ENCODE data around the gene TRUB1.
"Not testable (repeated sequence)": the region's sequence is repeated elsewhere in the genome, so short reads cannot be mapped to it uniquely, and the experiment has no call there.

Gene TRUB1

DNA sequence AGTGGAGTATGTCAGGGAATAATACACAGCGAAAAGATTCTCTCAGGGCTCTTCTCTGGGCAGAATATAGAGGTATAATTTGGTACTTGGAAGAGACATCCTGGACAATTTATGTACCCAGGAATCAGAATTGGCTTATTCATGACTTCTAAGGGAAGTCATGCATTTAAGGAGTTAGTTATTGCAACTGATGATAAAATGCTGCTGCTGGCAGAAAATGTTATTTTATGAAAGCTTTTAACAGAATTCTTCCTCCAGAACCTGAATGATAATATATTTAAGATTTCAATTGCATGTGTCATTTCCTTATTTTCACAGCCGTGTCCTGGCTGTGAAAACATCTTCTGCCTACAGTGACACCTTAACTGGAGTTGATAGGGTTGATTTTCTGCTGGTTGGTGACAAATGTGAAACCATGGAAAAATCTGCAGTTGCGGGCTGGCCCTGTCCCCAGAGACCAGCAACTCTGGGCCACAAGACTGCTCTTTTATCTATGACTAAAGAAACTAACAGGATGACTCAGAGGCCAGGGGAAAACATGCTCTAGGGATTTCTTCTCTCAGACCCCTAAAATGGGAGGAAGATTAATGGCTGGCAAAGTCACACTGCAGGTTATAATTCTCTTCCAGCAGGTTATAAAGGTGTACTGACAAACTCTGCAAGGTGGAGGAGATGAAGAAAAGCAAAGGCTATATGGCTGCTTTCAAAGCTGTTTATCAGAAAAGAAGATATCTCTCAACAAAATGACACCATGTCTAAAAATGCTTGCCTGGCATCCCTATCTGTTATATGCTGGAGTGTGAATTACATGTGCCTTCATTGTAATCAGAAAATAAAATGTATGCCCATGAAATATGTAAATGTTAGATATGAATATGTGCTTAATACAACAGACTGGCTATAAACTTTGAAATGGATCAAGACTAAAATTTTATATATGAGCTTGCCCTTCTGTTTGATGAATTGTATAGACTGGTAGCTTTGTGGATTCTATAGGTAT lies 12.1 kb upstream of the TRUB1 start:
- no peak for DNase-seq (ENCODE audit: low read depth in 3 of 3)

DNA sequence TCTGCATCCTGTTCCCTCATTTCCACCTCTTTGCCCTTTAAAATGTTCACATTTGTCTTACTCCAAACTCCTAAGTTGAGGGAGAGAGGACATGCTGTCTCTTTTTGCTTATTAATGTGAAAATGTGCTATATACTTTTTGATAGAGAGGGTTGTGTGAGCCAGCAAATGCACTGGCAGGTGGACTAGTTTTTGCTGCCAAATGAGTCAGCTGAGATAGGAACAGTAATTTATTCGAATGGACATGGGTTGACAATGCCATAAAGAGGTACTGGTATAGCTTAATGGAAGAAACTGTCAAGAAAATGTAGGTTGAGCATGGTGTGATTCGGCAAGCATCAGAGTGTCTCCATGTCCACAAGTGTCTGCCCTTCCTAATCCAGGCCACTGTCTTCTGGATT lies 9.2 kb upstream of the TRUB1 start:
- DNase-seq (ENCODE audit: low read depth in 3 of 3) = no peak

DNA sequence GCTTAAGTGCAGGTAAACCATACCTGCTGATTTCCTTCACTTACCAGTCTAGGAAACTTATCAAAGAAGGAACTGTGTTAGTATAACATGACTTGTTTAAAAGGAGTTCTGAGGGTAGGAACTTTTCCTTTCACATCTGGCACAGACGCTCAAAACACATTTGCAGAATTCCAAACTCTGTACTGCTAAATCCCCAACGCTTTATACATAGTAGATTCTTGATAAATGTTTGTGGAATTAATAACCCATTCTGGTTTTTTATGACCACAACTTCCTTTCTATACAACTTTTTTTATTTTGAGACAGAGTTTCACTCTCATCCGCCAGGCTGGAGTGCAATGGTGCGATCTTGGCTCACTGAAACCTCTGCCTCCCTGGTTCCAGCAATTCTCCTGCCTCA lies 7.7 kb upstream of the TRUB1 start:
- DNase-seq (ENCODE audit: low read depth in 3 of 3) = no peak

DNA sequence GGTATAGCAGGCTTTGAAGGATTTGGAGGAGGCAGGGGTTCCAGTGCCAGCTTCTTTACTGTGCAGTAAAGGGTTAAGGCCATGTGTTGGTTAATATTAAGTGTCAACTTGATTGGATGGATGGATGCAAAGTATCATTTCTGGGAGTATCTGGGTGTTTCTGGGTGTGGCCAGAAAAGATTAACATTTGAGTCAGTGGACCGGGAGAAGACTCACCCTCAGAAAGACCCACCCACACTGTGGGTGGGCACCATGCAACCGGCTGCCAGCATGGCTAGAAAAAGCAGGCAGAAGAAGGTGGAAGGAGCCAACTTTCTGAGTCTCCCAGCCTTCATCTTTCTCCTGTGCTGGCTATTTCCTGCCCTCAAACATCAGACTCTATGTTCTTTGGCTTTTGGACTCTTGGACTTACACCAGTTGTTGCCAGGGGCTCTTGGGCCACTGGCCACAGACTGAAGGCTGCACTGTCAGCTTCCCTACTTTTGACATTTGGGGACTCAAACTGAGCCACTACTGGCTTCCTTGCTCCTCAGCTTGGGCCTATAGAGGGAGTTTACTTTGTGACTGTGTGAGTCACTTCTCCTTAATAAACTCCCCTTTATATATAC lies 6.8 kb upstream of the TRUB1 start:
- no peak for DNase-seq (ENCODE audit: low read depth in 3 of 3)

DNA sequence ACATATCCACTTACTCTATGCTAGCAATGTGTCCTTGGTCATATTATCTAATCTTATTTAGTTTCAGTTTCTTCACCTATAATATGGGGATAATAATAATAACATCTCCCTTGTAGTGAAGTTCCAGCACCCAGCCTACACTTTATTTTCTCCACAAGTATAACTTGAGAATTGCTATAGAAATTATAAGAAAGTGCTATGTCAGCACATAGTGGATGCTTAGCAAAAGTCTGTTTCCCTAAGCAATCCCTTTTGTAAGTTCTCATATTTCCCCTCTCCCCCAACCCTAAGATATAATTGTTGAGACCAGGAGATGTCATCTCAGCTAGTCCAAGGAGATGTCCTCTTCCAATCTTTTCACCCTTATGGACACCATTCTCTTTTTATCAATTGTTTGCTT lies 5.8 kb upstream of the TRUB1 start:
- DNase-seq (ENCODE audit: low read depth in 3 of 3) = no peak

DNA sequence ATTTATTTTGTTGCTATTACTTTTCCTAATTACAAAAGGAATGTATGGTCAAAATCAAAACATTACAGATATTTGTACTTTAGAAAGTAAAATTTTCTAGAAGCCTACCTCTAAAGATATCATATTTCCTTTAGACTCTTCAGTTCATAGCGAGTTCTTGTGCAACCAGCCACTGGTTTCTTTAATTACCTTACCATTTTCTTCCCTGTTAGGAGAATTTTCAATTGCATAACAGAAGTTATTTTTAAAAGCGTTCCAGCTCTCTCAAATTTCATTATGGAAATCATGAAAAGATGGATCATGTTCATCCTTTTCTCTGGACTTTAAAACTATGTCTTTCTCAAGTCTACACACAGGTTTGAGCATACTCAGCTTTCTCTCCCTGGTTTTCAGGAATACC lies 5.0 kb upstream of the TRUB1 start:
- no peak for DNase-seq (ENCODE audit: low read depth in 3 of 3)

DNA sequence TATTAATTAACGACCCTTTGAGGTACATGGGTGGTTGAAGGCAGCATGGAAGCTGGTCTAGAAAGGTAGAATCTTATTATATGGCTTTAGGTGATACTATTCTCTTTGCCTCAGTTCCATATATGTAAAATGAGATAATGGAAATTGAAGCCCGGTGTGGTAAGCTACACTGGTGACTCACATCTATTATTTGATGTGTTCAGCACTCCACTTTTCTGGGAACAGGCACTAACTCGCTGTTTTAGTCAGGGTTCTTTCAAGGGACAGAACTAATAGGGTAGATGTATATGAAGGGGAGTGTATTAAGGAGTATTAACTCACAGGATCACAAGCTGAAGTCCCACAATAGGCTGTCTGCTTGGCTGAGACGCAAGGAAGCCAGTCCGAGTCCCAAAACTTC lies 4.4 kb upstream of the TRUB1 start:
- no peak for DNase-seq (ENCODE audit: low read depth in 3 of 3)

DNA sequence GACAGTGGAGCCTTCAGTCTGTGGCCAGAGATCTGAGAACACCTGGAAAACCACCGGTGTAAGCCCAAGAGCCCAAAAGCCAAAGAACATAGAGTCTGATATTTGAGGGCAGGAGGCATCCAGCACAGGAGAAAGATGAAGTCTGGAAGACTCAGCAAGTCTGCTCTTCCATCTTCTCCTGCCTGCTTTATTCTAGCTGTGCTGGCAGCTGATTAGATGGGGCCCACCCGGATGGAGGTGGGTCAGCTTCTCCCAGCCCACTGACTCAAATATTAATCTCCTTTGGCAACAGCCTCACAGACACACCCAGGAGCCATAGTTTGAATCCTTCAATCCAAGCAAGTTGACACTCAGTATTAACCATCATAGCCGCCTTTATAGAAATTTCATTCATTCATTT lies 4.0 kb upstream of the TRUB1 start:
- DNase-seq (ENCODE audit: low read depth in 3 of 3) = not testable (repeated sequence)

DNA sequence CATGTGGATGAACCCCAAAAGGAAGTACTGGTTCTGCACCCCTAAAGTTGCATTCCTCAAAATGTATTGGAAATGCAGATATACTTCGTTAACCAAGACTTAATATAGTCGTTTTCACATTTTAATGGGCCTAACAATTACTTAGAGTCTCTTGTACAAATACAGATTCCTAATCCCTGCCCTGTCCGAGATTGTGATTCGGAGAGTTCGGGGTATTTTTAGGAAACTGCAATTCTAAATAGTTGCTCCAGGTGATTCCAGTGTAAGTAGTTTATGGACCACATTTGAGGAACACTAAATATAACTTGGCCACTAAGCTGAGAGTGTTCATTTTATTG lies 830 bp downstream of the TRUB1 start:
- no peak for DNase-seq (ENCODE audit: low read depth in 3 of 3)

DNA sequence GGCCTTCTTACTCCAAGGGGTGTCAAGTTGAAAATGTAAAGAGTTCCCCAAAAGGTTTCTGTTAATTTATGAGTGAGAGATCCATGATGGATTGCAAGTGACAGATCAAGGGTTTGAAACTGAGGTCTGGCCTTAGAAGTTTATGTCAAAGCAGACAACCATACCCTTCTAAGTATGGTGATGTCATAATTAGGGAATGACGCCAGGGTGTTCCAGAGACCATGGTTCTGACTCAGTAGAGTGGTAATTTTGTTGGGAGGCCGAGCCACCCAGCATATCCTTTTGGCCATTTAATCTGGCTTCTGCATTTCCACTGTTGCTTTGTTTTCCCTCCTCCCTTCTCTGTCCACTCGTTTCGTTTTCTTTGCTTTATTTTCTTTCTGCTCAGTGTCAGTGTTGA lies 2.7 kb downstream of the TRUB1 start:
- no peak for DNase-seq (ENCODE audit: low read depth in 3 of 3)

DNA sequence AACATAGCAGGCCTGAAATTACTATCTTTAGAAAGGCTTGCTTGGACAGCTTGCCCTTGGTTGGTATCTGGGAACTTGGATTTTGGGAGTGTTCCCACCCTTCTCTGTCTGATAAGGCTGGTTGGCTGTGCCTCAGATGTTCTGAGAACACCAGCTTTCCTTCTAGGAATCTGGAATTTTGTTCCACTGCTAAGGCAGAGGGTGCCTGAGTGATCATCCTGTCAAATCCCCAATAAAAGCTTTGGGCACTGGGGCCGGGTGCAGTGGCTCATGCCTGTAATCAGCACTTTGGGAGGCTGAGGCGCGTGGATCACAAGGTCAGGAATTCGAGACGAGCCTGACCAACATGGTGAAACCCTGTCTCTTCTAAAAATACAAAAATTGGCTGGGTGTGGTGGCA lies 5.0 kb downstream of the TRUB1 start:
- DNase-seq (ENCODE audit: low read depth in 3 of 3) = no peak

DNA sequence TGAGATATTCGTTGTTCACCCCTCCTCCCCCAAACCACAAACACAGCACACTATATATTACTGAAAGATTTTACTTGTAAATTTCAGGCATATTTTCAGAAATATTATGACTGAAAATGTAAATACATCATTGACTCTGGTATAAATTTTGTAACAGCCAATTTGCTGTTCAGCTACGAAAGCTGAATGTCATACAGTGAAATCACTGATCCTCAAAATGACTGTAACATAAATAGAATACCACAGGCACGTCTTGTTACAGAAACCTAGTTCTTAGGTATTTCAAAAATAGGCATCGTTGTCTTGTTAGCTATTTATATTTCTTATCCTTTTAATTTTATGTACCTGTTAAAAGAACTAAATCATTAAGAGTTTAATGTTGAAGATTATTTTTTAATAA lies 15.1 kb downstream of the TRUB1 start:
- no peak for DNase-seq (ENCODE audit: low read depth in 3 of 3)

DNA sequence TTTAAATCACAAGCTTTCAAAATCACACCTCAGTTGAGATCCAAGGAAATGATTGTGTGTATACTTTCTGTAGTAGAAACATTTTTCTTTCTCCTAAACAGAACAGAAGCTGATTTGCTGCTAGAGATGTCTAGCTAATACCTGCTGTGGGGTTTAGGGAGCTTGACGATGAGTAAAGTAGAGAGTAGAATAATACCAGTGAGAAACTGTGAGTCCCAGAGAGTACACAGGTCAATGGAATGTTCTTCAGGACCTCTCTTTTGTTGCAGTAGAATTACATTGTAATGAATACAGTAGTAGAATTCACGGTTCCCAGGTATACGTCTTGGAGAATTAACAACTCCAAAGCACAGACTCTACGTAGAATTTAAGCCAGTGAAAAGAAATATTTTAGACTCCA lies 18.0 kb downstream of the TRUB1 start:
- no peak for DNase-seq (ENCODE audit: low read depth in 3 of 3)

DNA sequence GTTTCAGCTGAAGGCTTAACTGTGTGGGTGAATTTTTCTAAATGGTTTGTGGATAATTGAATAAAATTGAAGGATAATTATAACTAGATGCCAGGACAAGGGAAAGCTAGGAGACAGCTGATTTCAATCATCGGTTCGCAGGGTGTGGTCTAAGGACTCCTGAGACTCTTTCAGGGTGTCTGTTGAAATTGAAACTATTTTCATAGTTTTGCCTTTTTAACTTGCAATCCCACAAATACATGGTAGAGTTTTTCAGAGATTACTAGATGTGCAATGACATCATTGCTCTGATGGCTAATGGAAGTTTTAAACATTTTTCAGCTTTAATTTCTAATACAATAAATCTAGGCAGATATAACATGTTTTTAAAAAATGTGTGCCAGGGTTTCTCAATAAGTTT lies 18.5 kb downstream of the TRUB1 start:
- DNase-seq (ENCODE audit: low read depth in 3 of 3) = no peak

DNA sequence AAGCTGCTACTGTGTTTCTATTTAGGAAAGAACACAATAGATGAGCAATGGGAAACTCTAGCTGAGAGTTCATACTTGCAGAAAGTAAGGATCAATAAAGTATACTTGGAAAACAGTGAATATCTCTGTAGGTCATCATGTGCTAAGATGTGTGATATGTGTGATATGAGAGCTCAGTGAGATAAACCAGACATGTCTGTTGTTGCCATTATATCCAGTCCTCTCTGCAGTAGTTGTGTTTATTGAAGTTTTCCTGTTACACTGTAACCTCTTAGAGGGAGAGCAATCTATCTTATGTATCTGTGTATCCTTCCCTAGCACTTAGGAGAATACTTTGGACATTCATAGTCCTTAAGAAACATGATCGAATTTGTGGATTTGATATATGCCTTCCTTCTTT lies 19.1 kb downstream of the TRUB1 start:
- no peak for DNase-seq (ENCODE audit: low read depth in 3 of 3)

DNA sequence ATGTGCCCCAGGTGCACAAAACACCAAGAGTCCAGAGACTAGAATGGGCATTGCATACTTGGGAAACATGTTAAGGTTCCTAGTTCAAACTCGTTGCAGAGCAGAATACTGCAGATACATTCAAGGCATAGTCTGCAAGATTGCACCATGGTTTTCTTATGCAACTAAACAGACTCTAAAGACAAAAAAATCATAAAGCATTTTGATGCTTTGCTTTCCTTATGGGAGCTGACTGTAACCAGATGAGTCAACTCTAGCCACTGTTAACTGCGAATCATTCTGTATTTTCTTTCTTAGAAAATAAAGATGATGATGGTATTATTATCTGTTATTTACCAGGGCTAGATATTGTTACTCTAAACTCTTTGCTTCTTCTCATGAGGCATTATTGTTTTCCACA lies 19.7 kb downstream of the TRUB1 start:
- DNase-seq (ENCODE audit: low read depth in 3 of 3) = no peak

DNA sequence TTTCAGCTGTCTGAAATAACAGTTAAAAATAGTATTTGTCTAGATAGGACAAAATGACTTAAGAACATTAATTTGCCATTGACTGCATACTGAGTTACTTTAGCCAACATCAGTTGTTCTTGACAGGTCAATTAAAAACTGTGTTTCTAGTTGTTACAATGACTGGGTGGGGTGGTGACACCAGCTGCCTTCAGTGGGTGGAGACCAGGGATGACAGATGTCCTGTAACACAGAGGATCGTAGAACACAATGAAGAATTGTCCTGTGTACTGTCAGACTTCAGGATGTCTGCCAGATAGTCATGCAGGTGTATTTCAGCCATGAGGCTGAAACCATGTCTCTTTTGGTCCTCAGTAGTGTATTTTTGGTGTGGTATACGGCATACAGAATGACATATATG lies 24.4 kb downstream of the TRUB1 start:
- no peak for DNase-seq (ENCODE audit: low read depth in 3 of 3)

DNA sequence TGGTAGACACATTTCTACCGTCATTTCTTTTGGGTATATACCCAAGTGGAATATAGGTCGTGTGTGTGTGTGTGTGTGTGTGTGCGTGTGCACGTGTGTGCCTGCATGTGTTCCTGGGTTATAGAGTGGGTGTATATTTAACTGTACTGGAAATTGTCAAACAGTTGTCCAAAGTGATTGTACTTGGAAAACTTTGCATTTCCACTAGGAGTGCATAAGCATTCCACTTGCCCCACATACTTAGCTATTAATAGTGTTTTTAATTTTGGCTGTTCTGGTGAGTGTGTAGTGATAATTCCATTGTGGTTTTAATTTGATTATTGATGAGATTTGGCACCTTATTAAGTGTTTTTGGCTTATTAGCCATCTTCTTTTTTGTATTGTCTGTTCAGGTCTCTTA lies 25.9 kb downstream of the TRUB1 start:
- DNase-seq (ENCODE audit: low read depth in 3 of 3) = no peak

DNA sequence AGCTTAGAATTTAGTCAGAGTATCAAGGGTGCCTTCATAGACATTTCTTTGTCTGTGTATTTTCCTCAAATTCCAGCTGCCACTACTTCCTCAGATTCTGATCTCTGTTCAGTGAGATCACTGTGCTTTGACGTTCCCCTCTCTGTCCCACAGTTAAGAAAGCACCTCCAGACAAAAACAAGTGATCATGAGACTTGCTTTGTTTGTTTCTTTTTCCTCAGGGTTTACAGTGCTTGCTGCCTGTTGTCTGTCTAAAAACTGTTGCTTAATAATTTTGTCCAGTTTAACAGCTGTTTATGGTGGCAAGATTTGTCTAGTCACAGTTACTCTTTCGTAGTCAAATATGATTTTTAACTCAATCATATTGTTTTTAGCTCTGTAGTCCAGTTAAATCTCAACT lies 29.1 kb downstream of the TRUB1 start:
- no peak for DNase-seq (ENCODE audit: low read depth in 3 of 3)

DNA sequence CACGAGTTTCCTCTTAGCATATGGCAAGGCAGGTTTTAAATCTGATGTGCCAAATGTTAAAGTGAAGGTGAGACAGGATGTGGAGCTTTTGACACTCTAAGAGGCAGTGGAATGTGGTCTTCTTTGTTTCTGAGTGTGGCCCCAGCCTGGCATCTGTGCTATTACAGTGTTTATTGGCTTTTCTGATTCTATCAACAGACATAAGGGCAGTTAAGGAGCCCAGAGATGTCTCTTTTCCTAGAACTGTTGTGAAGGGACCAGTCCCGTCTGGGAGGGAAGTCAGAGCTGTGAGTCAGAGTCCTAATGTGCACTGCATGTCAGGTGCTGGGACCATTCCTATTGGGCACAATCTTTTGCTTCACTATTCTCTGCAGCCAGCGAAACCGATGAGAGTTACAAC lies 32.5 kb downstream of the TRUB1 start:
- DNase-seq (ENCODE audit: low read depth in 3 of 3) = no peak

DNA sequence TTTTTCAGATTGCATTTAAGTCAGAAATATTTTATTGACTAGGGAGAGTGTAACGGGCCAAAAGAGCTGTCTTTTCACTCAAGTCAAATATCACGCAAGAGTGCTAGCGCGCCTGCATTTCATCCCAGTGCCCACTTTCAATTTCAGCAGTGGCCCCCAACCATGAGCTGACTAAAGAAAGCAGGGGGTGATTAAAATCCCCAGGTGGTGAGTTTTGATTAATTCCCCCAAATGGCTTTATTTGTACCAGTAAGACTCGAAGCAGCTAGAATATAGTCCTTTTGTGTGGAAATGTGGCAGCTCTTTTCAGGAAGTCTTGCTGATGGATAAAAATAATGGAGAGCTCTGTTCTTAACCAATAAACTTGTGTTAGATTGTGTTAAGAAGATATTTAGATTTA lies 35.3 kb downstream of the TRUB1 start:
- DNase-seq (ENCODE audit: low read depth in 3 of 3) = no peak

DNA sequence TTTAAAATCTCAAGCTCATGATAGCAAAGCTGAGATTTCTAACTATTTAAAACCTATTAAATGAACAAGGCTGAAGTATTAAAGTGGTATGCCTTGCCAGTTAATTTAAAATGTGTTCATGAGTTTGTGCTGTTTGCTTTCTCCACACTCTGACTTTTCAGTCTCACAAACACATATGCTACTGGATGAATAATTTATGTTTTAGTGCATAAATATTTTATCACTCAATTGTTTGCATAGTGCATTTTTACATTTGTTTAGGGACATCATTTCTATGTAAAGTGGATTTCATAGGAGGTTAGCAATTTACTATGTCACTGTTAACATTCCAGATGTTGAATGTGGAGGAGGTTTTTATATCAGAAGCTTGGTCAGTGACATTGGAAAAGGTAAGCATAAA lies 36.0 kb downstream of the TRUB1 start:
- DNase-seq (ENCODE audit: low read depth in 3 of 3) = no peak

DNA sequence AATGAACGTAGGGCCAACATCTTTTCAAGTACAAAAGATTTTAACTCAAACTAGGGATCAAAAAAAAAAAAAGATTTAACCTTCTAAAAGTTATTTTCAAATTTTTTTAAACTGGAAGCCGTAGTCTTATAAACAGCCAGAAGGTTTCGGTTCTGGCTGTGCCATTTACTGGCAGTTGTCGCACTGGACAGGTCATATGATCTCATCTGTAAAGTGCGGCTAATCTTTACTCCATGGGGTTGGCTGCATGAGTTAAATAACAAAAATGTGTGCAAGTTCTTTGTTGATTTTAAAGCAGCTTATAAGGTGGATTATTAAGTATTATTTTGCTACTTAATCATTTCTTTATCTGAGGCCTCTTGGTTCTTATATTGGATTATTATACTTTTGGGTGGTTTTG lies 36.6 kb downstream of the TRUB1 start:
- DNase-seq (ENCODE audit: low read depth in 3 of 3) = no peak

DNA sequence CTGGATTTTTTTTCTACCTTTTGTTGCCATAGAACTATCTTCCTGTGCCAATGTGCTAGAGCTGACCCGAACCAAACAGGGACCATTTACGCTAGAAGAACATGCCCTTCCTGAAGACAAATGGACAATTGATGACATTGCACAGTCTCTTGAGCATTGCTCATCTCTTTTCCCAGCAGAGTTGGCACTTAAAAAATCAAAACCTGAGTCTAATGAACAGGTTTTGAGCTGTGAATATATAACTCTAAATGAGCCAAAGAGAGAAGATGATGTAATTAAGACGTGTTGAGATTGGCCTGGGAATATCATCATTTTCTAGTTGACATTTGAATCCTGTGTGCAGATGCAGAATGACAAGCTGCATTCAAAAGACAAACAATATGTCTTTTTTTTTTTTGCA lies 37.1 kb downstream of the TRUB1 start:
- no peak for DNase-seq (ENCODE audit: low read depth in 3 of 3)
